ENCODE results near the gene CPXM2. TPM values are rescaled to one million over a fixed set of nuclear protein-coding genes. Genes with fewer than 3 reads are reported as not detected.

CPXM2 gene
- total RNA-seq, 1 donor, result not detected

GRCh38 chr10:123878666-123879303 is 12.8 kb downstream of the CPXM2 start:
- no peak for DNase-seq (ENCODE audit: low read depth in 2 of 3, low spot score in 2 of 3)

GRCh38 chr10:123870260-123870659 is 21.3 kb downstream of the CPXM2 start:
- DNase-seq (ENCODE audit: low read depth in 2 of 3, low spot score in 2 of 3), result no peak

GRCh38 chr10:123869020-123869414 is 22.6 kb downstream of the CPXM2 start:
- no peak for DNase-seq (ENCODE audit: low read depth in 2 of 3, low spot score in 2 of 3)

GRCh38 chr10:123868038-123869019 is 23.3 kb downstream of the CPXM2 start:
- no peak for DNase-seq (ENCODE audit: low read depth in 2 of 3, low spot score in 2 of 3)

GRCh38 chr10:123865880-123866279 is 25.7 kb downstream of the CPXM2 start:
- DNase-seq (ENCODE audit: low read depth in 2 of 3, low spot score in 2 of 3), result no peak

GRCh38 chr10:123865350-123865749 is 26.3 kb downstream of the CPXM2 start:
- no peak for DNase-seq (ENCODE audit: low read depth in 2 of 3, low spot score in 2 of 3)

- DNase-seq (ENCODE audit: low read depth in 2 of 3, low spot score in 2 of 3), result no peak
Observed at GRCh38 chr10:123864923-123865322, 26.7 kb downstream of the CPXM2 start.

GRCh38 chr10:123863721-123864482 is 27.7 kb downstream of the CPXM2 start:
- DNase-seq (ENCODE audit: low read depth in 2 of 3, low spot score in 2 of 3), result no peak

GRCh38 chr10:123863183-123863575 is 28.4 kb downstream of the CPXM2 start:
- DNase-seq (ENCODE audit: low read depth in 2 of 3, low spot score in 2 of 3), result no peak

- DNase-seq (ENCODE audit: low read depth in 2 of 3, low spot score in 2 of 3), result no peak
Observed at GRCh38 chr10:123862421-123863182, 29.0 kb downstream of the CPXM2 start.

- DNase-seq (ENCODE audit: low read depth in 2 of 3, low spot score in 2 of 3), result no peak
Observed at GRCh38 chr10:123860856-123861255, 30.8 kb downstream of the CPXM2 start.

- no peak for DNase-seq (ENCODE audit: low read depth in 2 of 3, low spot score in 2 of 3)
Observed at GRCh38 chr10:123860209-123860608, 31.4 kb downstream of the CPXM2 start.

- no peak for DNase-seq (ENCODE audit: low read depth in 2 of 3, low spot score in 2 of 3)
Observed at GRCh38 chr10:123859653-123860050, 32.0 kb downstream of the CPXM2 start.

- DNase-seq (ENCODE audit: low read depth in 2 of 3, low spot score in 2 of 3), result no peak
Observed at GRCh38 chr10:123858907-123859652, 32.5 kb downstream of the CPXM2 start.

GRCh38 chr10:123858077-123858681 is 33.4 kb downstream of the CPXM2 start:
- no peak for DNase-seq (ENCODE audit: low read depth in 2 of 3, low spot score in 2 of 3)

- no peak for DNase-seq (ENCODE audit: low read depth in 2 of 3, low spot score in 2 of 3)
Observed at GRCh38 chr10:123857616-123858015, 34.0 kb downstream of the CPXM2 start.

GRCh38 chr10:123855008-123855684 is 36.5 kb downstream of the CPXM2 start:
- no peak for DNase-seq (ENCODE audit: low read depth in 2 of 3, low spot score in 2 of 3)

GRCh38 chr10:123854498-123854897 is 37.1 kb downstream of the CPXM2 start:
- DNase-seq (ENCODE audit: low read depth in 2 of 3, low spot score in 2 of 3), result no peak

GRCh38 chr10:123854003-123854402 is 37.6 kb downstream of the CPXM2 start:
- DNase-seq (ENCODE audit: low read depth in 2 of 3, low spot score in 2 of 3), result no peak
